ENCODE results near the gene ITIH4.

DNA sequence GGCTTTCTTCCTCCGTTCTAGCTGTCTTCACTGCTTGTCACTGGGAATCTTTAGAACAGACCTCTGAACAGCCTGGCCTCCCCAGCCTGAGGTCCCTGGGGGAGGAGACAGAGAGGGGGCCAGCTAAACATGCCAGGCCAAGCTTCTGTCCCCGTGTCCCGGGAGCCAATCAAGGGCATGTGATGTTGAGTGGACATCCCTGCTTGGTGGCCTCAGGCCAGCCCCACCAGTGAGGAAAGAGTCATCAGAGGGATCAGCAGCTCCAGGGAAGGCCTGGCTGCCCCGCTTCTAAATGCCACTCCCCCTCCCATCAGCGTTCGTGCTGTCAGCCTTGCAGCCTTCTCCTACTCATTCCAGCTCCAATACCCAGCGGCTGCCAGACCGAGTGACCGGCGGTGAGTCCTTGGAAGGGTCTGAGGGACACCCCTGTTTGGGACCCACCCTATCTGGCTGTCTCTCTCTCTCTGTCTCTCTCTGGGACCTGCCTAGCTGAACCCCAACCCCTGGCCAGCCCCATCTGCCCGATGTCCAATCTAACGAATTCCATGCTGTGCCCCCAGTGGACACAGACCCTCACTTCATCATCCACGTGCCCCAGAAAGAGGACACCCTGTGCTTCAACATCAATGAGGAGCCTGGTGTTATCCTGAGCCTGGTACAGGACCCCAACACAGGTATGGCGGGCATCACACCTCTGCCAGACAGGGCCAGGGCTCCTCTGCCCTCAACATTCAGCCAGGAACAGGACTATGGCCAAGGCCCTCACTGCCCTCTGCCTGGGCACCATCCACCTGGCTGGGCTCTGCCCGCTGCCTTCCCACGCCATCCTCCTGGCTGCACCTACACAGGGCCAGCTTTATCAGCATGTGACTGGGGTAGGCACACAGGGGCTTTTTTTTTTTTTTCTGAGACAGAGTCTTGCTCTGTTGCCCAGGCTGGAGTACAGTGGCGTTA, 42.5 kb downstream of the ITIH4 start:
- TF ChIP-seq, protein P1, sequence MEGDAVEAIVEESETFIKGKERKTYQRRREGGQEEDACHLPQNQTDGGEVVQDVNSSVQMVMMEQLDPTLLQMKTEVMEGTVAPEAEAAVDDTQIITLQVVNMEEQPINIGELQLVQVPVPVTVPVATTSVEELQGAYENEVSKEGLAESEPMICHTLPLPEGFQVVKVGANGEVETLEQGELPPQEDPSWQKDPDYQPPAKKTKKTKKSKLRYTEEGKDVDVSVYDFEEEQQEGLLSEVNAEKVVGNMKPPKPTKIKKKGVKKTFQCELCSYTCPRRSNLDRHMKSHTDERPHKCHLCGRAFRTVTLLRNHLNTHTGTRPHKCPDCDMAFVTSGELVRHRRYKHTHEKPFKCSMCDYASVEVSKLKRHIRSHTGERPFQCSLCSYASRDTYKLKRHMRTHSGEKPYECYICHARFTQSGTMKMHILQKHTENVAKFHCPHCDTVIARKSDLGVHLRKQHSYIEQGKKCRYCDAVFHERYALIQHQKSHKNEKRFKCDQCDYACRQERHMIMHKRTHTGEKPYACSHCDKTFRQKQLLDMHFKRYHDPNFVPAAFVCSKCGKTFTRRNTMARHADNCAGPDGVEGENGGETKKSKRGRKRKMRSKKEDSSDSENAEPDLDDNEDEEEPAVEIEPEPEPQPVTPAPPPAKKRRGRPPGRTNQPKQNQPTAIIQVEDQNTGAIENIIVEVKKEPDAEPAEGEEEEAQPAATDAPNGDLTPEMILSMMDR (IDR thresholded peaks at IDR 0.05) = no peak
- no peak for TF ChIP-seq POLR2AphosphoS5 (IDR thresholded peaks at IDR 0.05)
